Stimulated activated CD8-positive, alpha-beta memory T cell treated with anti-CD3 and anti-CD28 coated beads, Interleukin-12 subunit alpha, Interleukin-12 subunit beta, amount 100 ng/mL, for 24 hours (primary cell): ENCODE data around the gene B3GNT9.

ENCODE experiments used
- DNase-seq: peaks from one replicate; pipeline ENCODE4 v3.0.0-alpha.2; 2020; ENCODE audit errors: extremely low read depth

Gene B3GNT9

GRCh38 chr16:67167588-67167987, 16.8 kb upstream of the B3GNT9 start:
- DNase-seq: no peak

GRCh38 chr16:67166598-67167168, 15.9 kb upstream of the B3GNT9 start:
- no peak for DNase-seq

- no peak for DNase-seq
These were observed 15.3 kb upstream of the B3GNT9 start for GRCh38 chr16:67166110-67166547.

- no peak for DNase-seq
These were observed 14.6 kb upstream of the B3GNT9 start for GRCh38 chr16:67165121-67166078.

- DNase-seq: no peak
These were observed 13.8 kb upstream of the B3GNT9 start, which contains the start of gene HSF4 for GRCh38 chr16:67164599-67165061. Gene HSF4 (plus strand): TSS chr16:67164745. CDS start chr16:67164812, 67 bp downstream.

GRCh38 chr16:67163999-67164558, 13.3 kb upstream of the B3GNT9 start:
- no peak for DNase-seq

- DNase-seq: no peak
These were observed 12.6 kb upstream of the B3GNT9 start for GRCh38 chr16:67163164-67163998.

- no peak for DNase-seq
These were observed 11.8 kb upstream of the B3GNT9 start for GRCh38 chr16:67162506-67163163.

GRCh38 chr16:67161595-67162058, 10.8 kb upstream of the B3GNT9 start:
- DNase-seq: no peak

- DNase-seq: peak; percentile 43
These were observed 8.1 kb upstream of the B3GNT9 start for GRCh38 chr16:67158637-67159600.

- DNase-seq: no peak
These were observed 7.3 kb upstream of the B3GNT9 start for GRCh38 chr16:67157892-67158635.

GRCh38 chr16:67157106-67157748, 6.4 kb upstream of the B3GNT9 start:
- no peak for DNase-seq

GRCh38 chr16:67156143-67156844, 5.5 kb upstream of the B3GNT9 start:
- no peak for DNase-seq

GRCh38 chr16:67155295-67156142, 4.7 kb upstream of the B3GNT9 start:
- peak; percentile 48 for DNase-seq

GRCh38 chr16:67154578-67155294, 3.9 kb upstream of the B3GNT9 start:
- no peak for DNase-seq

- DNase-seq: no peak
These were observed 766 bp upstream of the B3GNT9 start for GRCh38 chr16:67151431-67152097.
